Epithelial cell of proximal tubule (primary cell): ENCODE measurements around the gene LAIR2. TPM values are rescaled to one million over a fixed set of nuclear protein-coding genes. Genes with fewer than 3 reads are reported as not detected.

Experiments used
- DNase-seq: peaks from one replicate; pipeline ENCODE4 v3.0.0-alpha.2; 2011; ENCODE audit warnings: low read depth
- H3K4me3 ChIP-seq: 2 replicates; pipeline ENCODE4 v1.5.1; 2011; ENCODE audit warnings: low read depth, mild to moderate bottlenecking, low read length
- CTCF ChIP-seq: conservative IDR thresholded peaks from 2 replicates; pipeline ENCODE4 v1.5.1; 2012; ENCODE audit warnings: low read depth, mild to moderate bottlenecking, low read length
- total RNA-seq: library from RNA; depleted of rRNA; stranded (reverse); fragments of >200 nt; gene quantifications from 2 replicates; pipeline ENCODE4 v1.2.3, GENCODE V29; 2015

LAIR2 gene
- not detected in 2 replicates for total RNA-seq

- no peak for TF ChIP-seq CTCF
- H3K4me3 ChIP-seq: no peak within 1 kb of the TSS
- DNase-seq: no peak
Observed at GRCh38 chr19:54502518-54503048, at the start of gene LAIR2. TSS of gene LAIR2 (plus strand) at chr19:54502831. CDS start at chr19:54502919, 88 bp downstream.

- H3K4me3 ChIP-seq: no peak overlapping the region
- no peak for TF ChIP-seq CTCF
- no peak for DNase-seq
Observed at GRCh38 chr19:54453921-54454780, 48.5 kb upstream of the LAIR2 start.

- DNase-seq: no peak
- TF ChIP-seq CTCF: no peak
- H3K4me3 ChIP-seq: no peak overlapping the region
Observed at GRCh38 chr19:54454781-54455675, 47.6 kb upstream of the LAIR2 start.

GRCh38 chr19:54455786-54456422 is 46.7 kb upstream of the LAIR2 start:
- no peak for TF ChIP-seq CTCF
- H3K4me3 ChIP-seq: no peak overlapping the region
- no peak for DNase-seq

- no peak for DNase-seq
- no peak overlapping the region for H3K4me3 ChIP-seq
- no peak for TF ChIP-seq CTCF
Observed at GRCh38 chr19:54456423-54457373, 45.9 kb upstream of the LAIR2 start.
